GM19043 (cell line): ENCODE data around the gene KLHL3.

Experiments used
- ATAC-seq: cut with Tn5 transposase; IDR thresholded peaks from one replicate; pipeline ENCODE4 v1.9.1; 2021; ENCODE audit warnings: low read depth; ENCODE audit not compliant: unreplicated experiment

KLHL3 gene

DNA sequence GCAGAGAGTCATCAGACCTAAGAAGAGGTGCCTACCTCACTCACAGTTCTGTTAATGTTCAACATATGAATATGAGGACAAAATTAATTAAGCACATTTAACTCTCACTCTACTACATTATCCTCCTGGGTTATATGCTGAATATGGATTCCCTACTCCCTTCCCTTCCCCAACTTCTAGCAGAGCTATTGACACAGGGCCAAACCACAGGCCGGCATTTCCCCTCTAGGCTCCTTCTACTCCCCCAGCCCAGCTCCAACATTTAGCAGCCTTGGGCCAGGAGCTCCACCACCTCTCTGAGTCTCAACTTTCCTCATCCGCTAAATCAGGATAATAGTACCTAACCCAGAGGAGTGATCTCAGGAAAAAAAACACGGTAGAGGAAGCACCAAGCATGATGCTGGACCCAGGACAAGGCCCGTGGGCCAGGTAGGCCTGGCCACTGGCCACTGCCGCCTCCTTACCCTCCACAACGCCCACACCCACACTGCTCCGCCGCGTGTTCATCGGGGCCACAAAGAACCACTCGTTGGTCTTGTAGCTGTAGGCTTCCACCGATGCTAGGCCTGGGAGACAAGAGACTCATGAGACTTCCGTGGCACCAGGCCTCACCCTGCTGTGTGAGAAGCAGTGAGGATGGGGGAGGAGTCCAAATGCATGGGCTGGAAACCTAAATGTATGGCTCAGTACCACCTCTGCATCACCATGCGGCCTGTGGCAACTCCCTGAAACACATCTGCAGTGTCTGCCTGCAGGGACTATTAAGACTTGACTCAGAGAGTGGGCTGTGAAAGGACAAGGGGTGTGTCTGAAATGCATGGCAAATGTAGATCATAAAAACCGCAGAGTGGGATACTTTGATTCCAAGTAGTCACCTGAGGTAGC, 98.8 kb downstream of the KLHL3 start:
- no peak for ATAC-seq

DNA sequence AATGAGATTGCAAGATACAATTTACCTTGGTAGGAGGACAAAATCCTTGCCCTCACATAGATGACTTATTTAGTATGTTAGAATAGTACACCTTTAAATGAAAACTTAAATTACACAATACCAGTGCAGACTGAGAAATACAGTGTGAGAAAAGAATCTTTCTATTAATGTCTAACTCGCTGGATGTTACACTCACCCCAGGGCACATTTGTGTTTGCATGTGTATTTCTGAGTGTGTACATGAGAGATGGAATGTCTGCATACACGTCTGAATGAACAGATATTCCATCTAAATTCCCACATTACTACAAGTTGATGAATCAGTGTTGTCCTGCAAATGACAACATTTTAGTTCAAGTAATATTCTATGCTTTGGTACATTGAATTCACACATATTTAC, 99.8 kb downstream of the KLHL3 start:
- ATAC-seq = no peak

DNA sequence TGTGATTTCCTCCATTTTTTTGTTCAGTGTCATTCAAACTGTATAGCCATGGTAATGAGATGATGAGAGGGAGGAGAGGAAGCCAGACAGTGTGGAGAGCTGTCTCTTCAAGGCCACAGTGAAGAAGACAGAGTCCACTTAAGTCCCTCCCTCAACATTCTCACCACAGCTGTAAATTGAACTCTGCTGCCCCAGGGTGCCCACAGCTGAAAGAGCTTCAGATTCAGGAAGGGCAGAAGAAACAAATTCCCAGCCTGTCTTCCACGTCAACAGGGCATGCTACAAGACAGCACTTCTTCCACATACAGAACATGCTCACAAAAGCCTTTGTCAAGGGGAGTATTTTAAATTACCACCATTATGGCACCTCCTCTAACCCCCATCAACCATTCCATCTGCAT, 100.4 kb downstream of the KLHL3 start:
- ATAC-seq = no peak

DNA sequence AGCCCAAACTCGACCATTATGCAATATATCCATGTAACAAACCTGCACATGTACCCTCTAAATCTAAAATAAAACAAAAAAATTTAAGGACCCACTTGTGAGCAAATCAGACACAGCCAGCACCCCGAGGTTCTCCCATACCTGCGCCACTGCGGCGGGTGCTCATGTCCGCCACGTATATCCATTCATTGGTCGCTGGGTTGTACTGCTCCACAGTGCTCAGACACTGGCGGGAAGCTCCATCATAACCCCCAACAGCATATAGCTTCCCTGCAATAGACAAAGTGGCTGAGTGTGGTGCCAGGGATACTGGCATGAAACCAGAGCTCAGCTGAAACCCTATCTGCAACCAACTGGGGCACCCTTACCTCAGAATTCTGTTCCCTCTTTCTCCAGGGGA, 102.0 kb downstream of the KLHL3 start:
- no peak for ATAC-seq

DNA sequence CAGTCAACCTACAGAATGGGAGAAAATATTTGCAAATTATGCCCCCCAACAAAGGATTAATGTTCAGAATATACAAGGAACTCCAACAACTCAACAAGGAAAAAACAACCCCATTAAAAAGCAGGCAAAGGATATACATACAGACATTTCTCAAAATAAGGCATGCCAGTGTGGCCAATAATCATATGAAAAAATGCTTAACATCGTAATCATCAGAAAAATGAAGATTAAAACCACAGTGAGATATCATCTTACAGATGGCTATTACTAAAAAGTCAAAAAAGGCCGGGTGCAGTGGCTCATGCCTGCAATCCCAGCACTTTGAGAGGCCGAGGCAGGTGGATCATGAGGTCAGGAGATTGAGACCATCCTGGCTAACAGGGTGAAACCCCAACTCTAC, 103.2 kb downstream of the KLHL3 start:
- ATAC-seq = no peak

DNA sequence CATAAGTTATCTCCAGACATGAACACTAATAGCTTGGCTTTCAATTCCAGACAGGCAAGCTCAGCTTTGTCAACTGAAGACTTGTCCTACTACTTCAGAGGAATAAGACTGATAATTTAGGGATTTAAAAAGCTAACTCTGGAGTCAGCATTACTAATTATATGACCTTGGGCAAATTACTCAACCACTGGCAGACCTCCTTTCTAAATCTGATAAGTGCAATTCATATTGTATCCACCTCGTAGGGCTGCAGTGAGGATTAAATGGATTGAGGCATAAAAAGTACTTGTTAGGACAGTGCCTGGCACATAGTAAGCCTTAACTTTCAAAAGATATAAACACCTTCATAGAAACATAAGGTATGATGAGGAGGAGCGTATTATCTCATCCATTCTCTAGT, 104.4 kb downstream of the KLHL3 start:
- ATAC-seq = no peak

DNA sequence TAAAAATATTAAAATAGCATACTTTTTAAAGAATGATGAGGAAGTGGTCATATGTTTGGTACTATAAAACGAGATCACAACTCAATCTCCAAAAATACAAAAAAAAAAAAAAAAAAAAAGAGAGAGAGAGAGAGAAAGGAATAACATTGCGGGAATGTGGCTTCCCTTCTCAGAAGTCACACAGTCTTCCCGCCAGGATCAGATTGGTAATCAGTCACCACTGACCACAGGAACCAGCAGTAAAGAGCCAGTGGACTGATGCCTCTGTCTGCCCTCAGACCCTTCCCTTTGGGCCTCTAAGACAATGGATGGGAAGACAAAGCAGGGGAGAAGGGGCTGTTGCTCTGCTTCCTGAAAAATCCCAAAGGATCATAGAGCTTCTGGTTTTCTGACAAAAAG, 104.9 kb downstream of the KLHL3 start:
- no peak for ATAC-seq

DNA sequence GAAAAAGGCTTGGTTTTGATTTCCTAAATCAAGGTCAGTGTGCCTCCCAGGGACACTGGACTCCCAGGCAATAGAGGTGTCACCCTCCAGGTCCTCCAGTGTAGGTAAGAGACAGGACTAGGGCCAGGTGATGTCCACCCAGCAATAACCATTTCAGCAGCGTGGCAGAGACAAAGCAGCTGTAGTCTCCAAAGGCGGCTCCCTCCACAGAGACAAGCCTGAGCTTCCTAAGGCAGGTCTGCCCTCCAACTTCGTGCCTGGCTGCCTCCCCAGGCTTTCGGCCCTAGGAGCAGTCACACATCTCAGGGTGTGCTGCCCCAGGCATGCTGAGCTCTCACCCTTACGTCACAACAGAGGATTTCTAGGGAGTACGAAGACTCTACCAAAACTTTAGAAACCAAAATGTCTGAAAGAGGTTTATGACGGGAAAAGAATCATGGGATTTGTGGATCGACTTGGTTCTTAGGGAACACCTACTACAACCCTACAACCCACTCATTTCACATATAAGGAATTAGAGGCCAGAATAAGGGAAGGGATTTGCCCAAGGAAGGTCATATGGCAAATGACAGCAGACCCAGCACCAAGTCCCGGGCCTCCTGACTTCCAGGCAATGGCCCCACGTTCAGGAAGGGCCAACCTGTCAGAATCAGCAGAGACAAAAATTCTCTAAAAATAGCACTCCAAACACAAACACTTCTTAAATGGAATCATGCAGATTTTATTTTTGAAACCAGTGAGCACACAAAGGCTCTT, 105.5 kb downstream of the KLHL3 start:
- ATAC-seq = no peak

DNA sequence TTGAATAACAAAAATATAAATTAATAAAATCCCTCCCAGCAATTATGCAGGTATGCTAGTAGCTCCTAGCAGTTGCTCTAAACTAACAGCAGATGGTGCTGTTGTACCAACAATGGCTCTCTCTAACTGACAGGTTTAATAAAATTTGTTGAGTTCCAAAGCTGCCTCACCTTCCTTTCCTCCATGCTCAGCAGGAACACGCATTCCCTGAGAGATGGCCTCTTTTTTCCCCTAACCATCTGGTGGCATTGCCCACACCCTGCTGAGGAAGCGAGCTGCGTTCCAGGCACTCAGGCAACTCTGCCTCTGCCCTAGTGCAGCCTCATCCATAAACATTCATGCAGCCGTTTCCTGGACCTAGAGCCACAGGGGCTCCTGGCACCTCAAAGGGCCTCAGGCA, 106.2 kb downstream of the KLHL3 start:
- peak; percentile 75 for ATAC-seq

DNA sequence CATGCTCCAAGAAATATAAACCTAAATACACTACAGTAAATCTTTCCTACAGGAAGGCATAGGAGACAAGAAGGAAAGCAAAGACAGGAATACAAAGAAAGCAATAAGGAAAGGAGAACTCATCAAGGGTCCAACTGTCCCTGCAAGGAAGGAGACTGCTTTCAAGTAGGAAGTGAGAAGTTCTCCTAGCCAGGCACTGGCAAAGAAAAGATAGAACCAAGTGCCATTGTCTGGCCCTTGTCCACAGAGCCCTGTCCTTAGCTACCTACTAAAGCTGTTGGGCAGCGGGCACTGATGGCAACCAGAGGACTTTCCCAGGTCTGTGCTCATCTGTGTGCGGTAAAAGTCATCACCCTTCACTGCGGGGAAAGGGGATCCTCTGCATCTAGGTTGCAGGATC, 108.2 kb downstream of the KLHL3 start:
- no peak for ATAC-seq

DNA sequence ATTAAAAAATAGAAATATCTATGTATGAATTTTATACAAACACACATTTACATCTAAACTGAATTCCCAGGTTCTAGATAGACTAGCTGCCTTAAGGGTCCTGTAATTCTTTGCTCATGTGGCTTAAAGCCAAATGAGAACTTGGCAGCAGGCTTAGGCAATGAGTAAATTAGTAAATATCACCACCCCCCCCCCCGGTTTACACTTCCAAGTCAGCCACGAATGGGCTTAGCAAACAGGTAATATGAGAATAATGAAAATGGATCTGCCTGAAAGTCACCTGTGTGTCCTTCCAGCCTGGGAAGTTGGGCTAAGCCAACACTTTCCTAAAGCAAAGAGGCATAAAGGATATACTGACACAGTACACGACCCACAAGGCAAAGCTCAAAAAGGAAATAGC, 108.6 kb downstream of the KLHL3 start:
- no peak for ATAC-seq

DNA sequence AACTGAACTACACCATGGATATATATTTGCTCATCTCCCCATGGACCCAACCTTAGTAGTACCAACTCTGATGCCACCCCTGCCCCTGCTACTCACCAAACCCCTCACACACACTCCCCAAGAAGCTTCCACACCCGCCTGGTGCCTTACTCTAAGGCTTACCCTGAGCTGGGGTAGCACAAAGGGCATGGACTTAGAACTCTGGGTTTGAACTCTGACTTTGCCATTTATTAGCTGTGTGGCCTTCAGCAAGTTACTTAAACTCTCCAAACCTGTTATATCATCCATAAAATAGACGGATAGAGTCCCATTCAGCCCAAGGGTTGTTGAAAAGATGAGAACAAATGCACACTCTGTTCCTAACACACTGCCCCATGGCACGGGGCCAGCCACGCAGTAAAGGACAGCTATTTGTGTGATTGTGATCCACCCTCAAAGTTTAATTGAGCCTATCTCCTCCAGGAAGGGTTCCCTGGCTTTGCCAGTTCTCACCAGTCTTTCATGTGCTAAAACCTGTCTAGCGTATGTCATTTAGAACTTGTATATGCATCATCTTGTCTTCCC, 111.0 kb downstream of the KLHL3 start:
- no peak for ATAC-seq

DNA sequence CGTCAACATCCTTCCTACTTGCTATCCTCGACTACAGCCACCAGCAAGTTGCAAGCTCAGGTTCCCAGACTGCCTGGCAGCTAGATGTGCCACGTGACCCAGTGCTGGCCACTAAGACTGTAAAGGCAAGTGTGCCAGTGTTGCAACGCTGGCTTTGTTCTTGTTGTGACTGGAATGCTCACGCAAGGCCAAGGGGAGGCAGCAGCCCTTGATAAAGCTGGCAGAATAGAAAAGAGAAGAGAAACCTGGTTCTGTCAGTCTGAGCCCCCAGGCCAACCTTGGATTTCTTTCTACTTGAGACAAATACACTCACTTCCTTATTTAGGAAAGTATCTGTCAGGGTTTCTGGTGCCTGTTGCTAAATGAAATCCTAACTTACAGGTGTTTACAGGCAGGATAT, 113.0 kb downstream of the KLHL3 start:
- ATAC-seq = no peak

DNA sequence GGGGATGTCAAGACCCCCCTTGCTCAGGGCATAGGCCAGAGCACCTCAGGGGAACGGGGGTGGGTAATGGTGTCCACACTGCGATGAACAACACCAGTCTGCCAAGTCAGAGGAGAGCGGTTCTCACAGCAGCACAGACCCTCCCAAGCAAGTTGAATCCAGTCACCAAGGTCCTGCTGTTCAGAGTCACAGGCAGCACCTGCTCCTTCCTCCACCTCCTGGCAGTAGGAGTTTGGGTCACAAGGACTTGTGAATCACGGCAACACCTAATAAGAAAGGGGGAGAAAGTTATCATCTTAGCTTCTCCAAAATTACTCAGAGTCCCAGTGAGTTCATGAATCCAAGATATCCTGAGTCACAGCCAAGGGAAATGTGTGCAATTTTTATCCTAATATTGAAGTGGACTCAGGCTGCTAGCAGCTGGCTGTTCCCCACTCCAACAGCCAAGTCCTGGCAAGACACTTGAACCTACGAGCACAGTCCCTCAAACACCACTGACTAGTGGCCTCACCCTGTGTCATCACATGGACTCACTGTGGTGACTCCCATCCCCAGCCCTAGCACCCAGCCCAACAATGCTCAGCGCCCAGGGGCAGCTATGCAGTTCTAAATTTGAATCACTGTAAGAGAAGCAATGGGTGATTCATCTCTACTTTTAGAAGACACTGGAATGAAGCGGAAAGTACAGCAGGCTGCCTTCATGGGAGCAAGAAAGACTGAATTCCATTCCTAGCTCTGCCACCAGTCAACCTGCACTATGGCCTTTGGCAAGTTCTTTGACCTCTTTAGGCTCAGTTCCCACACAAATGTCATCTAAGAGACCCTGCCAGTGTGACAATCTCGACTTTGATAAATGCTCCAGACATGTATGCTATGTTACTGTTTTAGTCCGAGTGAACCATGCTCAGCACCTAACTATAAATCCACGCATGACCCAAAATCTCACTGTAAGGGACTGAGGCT, 113.7 kb downstream of the KLHL3 start:
- no peak for ATAC-seq

DNA sequence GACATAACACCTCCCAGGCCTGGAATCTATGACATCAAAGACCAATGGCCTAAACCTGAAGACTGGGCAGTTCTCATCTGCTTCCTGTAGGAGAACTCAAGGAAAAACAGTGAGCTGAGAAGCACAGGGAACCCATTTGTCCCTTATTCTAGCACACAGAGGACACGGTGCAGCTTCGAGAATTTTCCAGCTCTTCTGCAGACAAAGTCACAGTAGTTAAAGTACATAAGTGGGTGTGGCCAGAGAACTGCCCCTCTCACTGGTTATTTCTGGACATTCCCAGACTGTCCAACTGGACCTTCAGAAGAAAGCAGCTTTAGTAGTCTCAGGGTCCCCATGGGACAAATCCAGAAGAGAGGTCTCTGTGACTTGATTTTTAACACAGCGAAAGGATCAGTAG, 114.6 kb downstream of the KLHL3 start:
- no peak for ATAC-seq

DNA sequence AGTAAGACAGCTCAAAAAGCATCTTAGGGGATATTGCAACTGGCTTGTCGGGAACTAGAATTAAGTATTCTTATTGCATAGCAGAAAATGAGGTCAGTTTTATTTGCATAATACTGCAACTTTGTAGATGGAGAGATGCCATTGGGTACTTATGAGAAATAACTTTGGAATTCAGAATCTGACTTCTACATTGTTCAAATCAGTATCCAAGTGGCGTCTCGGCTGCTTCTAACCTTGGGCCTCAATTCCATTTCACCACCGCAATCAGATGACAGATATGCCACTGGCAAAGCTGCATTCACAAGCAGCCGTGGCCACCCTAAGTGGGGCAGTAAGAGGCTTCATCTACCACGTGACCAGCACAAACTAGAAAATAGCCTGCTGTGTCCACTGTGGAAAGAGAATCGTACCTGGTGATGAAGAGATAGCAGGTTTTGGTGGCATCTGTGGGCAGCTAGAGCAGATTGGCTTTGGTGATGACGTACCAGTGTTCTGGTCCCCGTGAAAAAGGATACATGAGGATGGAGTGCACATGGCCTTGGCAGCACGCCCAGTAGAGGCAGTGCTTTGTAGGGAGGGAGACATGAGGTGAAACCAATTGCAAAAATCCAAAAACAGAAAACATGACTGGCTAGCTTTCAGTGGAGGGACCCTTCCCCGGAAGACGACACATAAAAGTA, 116.6 kb downstream of the KLHL3 start:
- ATAC-seq = no peak

DNA sequence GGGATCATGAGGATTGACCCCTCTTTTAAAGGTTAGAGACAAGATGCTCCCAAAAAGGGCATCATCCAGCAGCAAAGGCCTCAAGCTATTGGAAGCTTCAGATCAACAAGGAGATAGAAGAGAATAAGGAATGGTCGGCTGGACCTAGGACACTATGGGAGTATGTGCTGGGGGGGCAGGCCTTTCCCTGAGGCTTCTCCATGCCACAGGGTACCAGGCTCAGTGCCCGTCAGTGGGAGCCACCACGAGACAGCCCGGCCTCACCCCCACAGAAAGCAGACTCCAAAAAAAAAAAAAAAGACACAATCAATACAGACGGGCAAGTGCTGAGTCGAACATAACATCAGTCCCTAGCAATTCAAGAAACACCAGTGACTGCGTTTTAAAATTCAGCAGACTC, 117.4 kb downstream of the KLHL3 start:
- no peak for ATAC-seq

DNA sequence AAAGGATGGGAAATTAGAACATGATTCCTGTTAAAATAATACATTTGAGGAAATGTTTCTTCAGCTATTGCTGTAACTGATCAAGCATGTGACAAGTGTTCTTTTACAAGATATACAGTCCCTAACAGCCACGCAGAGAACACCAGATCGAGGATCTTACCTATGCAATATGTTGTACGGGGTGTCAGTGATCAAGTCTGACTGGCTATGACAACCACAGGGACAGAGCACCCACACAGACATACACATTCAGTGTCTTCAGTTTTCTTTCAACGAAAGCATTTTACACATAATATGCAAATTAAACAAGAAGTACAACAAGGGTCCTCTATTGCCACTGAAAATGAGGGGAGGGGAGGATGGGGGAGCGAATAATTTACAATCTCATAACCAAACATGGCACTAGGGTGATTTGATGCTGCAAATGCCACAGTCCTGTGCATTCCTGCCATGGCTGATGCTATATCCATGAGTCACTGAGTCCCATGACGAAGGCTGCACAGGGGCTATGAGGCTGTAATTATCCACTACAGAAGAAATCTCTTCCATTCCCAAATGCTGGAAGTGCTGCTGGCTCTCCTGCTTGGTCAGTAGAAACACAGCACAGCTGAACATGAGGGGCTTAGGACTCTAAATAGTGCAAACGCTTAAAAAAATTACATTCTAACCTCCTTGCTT, 118.2 kb downstream of the KLHL3 start:
- no peak for ATAC-seq

DNA sequence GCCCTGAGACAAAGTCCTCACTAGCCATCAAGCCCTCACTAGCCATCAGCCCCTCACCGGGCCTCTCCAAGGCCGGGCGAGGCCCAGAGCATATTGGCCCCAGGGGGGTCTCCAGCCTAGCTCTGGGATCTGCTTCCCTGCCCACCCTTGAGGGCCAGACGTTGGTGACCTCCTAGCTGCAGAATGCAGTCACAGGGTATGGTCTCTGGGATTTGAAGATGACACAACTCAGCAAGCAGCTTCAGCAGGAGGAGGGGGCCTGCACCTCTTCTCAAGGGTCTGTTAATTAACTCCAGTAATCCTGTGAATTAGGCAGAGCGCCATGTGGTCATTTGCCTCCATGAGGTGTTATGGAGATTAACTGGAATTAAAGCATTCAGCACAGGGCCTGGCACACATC, 119.8 kb downstream of the KLHL3 start:
- ATAC-seq = no peak
